GM20000 (cell line): ENCODE data around the gene FAM151A.

Experiments used
- DNase-seq: peaks from one replicate; pipeline ENCODE4 v3.0.0; 2012; ENCODE audit warnings: low spot score
- TF ChIP-seq, protein P1 (sequence below): IDR thresholded peaks from 2 replicates; pipeline ENCODE4 v1.5.1; 2012; ENCODE audit warnings: mild to moderate bottlenecking, control low read depth; ENCODE audit errors: extremely low read depth, missing control alignments

Gene FAM151A

DNA sequence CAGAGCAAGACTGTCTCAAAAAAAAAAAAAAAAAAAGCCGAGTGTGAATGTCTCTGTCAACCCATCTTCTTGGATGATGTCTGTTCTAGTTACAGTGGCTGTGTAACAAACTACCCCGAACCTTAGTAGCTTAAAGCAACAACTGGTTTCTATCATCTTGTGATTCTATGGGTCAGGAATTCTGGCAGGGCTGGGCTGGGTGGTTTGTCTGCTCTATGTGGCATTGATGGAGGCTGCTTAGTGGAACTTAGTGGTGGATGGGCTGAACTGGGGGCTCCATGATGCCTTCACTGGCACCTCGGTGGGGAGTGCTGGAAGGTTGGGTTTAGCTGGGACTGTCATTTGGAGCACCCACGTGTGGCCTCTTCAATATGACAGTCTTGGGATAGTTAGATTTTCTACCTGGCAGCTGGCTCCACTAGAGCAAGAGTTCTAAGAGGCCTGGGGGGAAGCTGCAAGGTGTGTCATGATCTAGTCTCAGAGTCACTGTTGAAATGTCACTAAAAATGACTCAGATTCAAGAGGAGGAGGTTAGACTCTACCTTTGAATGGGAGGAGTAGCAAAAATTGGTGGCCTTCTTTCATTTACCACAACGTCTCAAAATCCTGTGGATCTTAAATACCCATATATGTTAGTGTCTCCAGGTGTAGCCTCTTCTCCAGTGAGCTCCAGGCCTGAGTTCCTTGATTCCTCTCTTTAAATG, 56.7 kb downstream of the FAM151A start:
- DNase-seq = no peak
- TF ChIP-seq, protein P1, sequence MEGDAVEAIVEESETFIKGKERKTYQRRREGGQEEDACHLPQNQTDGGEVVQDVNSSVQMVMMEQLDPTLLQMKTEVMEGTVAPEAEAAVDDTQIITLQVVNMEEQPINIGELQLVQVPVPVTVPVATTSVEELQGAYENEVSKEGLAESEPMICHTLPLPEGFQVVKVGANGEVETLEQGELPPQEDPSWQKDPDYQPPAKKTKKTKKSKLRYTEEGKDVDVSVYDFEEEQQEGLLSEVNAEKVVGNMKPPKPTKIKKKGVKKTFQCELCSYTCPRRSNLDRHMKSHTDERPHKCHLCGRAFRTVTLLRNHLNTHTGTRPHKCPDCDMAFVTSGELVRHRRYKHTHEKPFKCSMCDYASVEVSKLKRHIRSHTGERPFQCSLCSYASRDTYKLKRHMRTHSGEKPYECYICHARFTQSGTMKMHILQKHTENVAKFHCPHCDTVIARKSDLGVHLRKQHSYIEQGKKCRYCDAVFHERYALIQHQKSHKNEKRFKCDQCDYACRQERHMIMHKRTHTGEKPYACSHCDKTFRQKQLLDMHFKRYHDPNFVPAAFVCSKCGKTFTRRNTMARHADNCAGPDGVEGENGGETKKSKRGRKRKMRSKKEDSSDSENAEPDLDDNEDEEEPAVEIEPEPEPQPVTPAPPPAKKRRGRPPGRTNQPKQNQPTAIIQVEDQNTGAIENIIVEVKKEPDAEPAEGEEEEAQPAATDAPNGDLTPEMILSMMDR = no peak

GRCh38 chr1:54565113-54565501, 58.2 kb downstream of the FAM151A start:
- TF ChIP-seq, protein P1 = no peak
- no peak for DNase-seq

DNA sequence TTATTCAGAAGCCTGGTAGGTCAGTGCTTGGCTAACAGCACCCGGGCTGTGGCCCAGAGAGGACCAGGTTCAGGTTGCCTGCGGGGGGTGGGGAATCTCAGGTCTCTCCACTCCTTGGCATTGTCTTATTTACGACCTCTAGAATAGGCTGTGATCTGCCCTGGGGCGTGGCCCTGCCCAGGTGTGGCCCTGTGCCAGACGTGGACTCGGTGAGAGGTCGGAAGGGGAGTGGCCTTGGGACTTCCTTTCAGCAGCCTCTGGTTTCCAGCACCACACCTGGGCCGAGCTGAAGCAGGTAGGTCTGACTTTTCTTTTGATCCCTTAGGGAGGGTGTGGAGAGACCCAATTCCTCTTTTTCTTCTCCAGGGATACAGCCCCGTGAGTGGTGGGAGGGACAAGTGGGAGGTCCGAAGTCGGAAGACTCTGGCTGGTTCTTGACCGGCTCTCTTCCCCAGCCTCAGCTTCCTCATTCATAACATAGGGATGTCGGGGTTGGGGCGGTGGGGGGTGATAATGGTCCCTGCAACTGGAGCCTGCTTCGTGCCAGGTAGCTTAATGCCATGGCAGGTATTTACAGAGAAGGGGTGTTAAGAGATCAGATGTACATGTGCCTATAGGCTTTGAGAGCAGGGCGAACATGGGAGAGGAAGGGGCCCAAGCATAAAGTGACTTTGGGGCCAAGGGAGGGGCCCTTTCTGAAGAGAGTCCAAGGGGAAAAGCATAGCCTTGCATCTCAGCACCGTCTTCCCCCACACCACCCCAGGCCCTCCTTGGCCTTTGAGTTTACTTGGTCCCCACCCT, 58.8 kb downstream of the FAM151A start:
- TF ChIP-seq, protein P1 = no peak
- no peak for DNase-seq

GRCh38 chr1:54559771-54560231, 63.5 kb downstream of the FAM151A start:
- no peak for DNase-seq
- TF ChIP-seq, protein P1 = no peak
